Calu3 (cell line): Measurements from ENCODE around the gene DEAF1. TPM values are rescaled to one million over a fixed set of nuclear protein-coding genes. Genes with fewer than 3 reads are reported as not detected.

Source experiments
- BruUV-seq: library from RNA; stranded (reverse); fragments of 400-500 nt; replicated peaks from 2 replicates; lab custom pipeline; 2021; lab: Mats Ljungman, UMichigan
- CTCF ChIA-PET: fragments of 300-600 bp; sonication (Branson Sonifier 250); formaldehyde crosslinking; loops from one replicate; lab custom pipeline; 2022; ENCODE audit warnings: antibody characterized with exemption; lab: Charles Lee
- DNase-seq: peaks from one replicate; pipeline ENCODE4 v3.0.0; 2022
- H3K27ac Mint-ChIP-seq: one replicate; pipeline ENCODE4 v1.8.0; 2022; ENCODE audit warnings: mixed read lengths; ENCODE audit not compliant: unreplicated experiment
- H3K27me3 Mint-ChIP-seq: one replicate; pipeline ENCODE4 v1.8.0; 2022; ENCODE audit warnings: mixed read lengths; ENCODE audit not compliant: unreplicated experiment
- H3K36me3 Mint-ChIP-seq: one replicate; pipeline ENCODE4 v1.8.0; 2022; ENCODE audit warnings: mild to moderate bottlenecking, moderate library complexity, mixed read lengths; ENCODE audit not compliant: insufficient read depth, unreplicated experiment
- H3K4me1 Mint-ChIP-seq: one replicate; pipeline ENCODE4 v1.8.0; 2022; ENCODE audit warnings: mild to moderate bottlenecking, low read depth, mixed read lengths; ENCODE audit not compliant: unreplicated experiment
- H3K4me3 Mint-ChIP-seq: one replicate; pipeline ENCODE4 v1.8.0; 2022; ENCODE audit warnings: mild to moderate bottlenecking, low read depth, moderate library complexity, mixed read lengths; ENCODE audit not compliant: unreplicated experiment
- H3K9me3 Mint-ChIP-seq: one replicate; pipeline ENCODE4 v1.8.0; 2022; ENCODE audit warnings: low read depth, mixed read lengths; ENCODE audit not compliant: unreplicated experiment
- intact Hi-C: fragments of 100-400 bp; cut with micrococcal nuclease; formaldehyde crosslinking; loops from one replicate; pipeline ENCODE4 v1.10.0; 2022; ENCODE audit not compliant: unreplicated experiment
- total RNA-seq: library from RNA; stranded (reverse); gene quantifications from 2 replicates; pipeline ENCODE4 v1.2.3, GENCODE V29; 2022
- TF ChIP-seq, protein P1 (sequence below): fragments of 200-600 bp; IDR thresholded peaks from one replicate; pipeline ENCODE4 v1.8.0; 2022; ENCODE audit warnings: antibody characterized with exemption; ENCODE audit not compliant: unreplicated experiment

Gene DEAF1
- total RNA-seq, 1 experiment from 2014 or later = 57.0 TPM

DNA sequence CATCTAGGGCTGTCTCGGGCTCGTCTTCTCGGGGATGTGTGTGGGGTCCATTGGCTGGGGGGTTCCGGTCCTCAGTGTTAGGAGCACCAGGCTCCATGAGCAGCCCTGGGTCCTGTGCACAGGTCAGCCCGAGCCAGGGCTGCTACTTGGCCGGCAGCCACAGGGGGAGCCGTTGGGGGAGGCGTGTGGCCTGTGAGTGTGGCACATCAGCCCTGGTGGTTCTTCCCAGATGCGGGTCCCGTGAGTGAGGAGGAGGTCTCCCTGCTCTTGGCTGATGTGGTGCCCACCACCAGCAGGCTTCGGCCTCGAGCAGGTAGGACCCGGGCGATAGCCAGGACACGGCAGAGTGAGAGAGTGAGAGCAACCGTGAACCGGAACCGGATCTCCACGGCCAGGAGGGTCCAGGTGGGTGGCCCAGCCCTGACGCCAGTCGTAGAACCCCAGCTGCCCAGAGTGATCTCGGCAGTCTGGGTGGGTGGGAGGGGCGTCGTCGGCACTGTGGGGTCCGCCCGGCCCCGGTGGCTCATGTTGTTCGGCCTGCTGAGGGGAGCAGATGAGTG, 97.8 kb downstream of the DEAF1 start:
- BruUV-seq = no TSS peak
- H3K27ac Mint-ChIP-seq = no peak overlapping the region
- H3K4me1 Mint-ChIP-seq = no peaks in the 10 kb centered on the region
- H3K9me3 Mint-ChIP-seq = no peaks in the 10 kb centered on the region
- no peak overlapping the region for H3K4me3 Mint-ChIP-seq
- DNase-seq = peak; percentile 29
- intact Hi-C loops = no loop called here
- CTCF ChIA-PET = no interaction called here
- peaks cover 74% of the 10 kb centered on the region for H3K36me3 Mint-ChIP-seq
- no peaks in the 10 kb centered on the region for H3K27me3 Mint-ChIP-seq
- TF ChIP-seq, protein P1, sequence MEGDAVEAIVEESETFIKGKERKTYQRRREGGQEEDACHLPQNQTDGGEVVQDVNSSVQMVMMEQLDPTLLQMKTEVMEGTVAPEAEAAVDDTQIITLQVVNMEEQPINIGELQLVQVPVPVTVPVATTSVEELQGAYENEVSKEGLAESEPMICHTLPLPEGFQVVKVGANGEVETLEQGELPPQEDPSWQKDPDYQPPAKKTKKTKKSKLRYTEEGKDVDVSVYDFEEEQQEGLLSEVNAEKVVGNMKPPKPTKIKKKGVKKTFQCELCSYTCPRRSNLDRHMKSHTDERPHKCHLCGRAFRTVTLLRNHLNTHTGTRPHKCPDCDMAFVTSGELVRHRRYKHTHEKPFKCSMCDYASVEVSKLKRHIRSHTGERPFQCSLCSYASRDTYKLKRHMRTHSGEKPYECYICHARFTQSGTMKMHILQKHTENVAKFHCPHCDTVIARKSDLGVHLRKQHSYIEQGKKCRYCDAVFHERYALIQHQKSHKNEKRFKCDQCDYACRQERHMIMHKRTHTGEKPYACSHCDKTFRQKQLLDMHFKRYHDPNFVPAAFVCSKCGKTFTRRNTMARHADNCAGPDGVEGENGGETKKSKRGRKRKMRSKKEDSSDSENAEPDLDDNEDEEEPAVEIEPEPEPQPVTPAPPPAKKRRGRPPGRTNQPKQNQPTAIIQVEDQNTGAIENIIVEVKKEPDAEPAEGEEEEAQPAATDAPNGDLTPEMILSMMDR = no peak

DNA sequence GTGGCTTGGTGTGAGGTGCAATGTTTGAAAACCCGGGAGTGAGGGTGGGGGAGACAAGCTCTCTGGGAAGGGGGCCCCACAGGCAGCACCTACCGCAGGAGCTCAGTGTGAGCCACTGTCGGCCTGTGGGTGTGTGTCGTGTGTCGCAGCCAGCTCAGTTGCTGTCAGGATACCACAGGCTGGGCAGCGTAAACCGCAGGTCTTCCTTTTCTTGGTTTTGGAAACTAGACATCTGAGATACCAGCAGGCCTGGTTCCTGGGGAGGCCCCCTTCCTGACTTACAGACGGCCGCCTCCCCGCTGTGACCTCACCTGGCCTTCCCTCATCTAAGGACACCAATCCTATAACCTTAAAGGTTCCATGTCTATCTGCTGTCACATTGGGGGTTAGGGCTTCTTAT, 98.6 kb downstream of the DEAF1 start:
- intact Hi-C loops = no loop called here
- peaks cover 68% of the 10 kb centered on the region for H3K36me3 Mint-ChIP-seq
- DNase-seq = no peak
- CTCF ChIA-PET = no interaction called here
- no peak overlapping the region for H3K4me3 Mint-ChIP-seq
- TF ChIP-seq, protein P1 = no peak
- BruUV-seq = no TSS peak
- no peaks in the 10 kb centered on the region for H3K27me3 Mint-ChIP-seq
- H3K9me3 Mint-ChIP-seq = no peaks in the 10 kb centered on the region
- no peak overlapping the region for H3K27ac Mint-ChIP-seq
- H3K4me1 Mint-ChIP-seq = no peaks in the 10 kb centered on the region

GRCh38 chr11:595400-595799, 99.6 kb downstream of the DEAF1 start:
- TF ChIP-seq, protein P1 = no peak
- no peak overlapping the region for H3K4me3 Mint-ChIP-seq
- intact Hi-C loops = no loop called here
- CTCF ChIA-PET = no interaction called here
- H3K27ac Mint-ChIP-seq = no peak overlapping the region
- H3K27me3 Mint-ChIP-seq = no peaks in the 10 kb centered on the region
- no peak for DNase-seq
- no peaks in the 10 kb centered on the region for H3K9me3 Mint-ChIP-seq
- H3K36me3 Mint-ChIP-seq = peaks cover 66% of the 10 kb centered on the region
- BruUV-seq = no TSS peak
- no peaks in the 10 kb centered on the region for H3K4me1 Mint-ChIP-seq

Other genes starting within 250 kb of the DEAF1 start
- 25.1 and 30.4 TPM in 2 replicates for gene PTDSS2, start 244.9 kb downstream of the DEAF1 start, total RNA-seq
- 103 and 107 TPM in 2 replicates for gene RNH1, start 188.0 kb downstream of the DEAF1 start, total RNA-seq
- gene HRAS, start 159.6 kb downstream of the DEAF1 start, total RNA-seq = 42.1 and 47.9 TPM in 2 replicates
- gene LRRC56, start 157.7 kb downstream of the DEAF1 start, total RNA-seq = 2.2 and 2.6 TPM in 2 replicates
- 7.2 and 7.8 TPM in 2 replicates for gene LMNTD2, start 134.5 kb downstream of the DEAF1 start, total RNA-seq
- 93.3 and 100 TPM in 2 replicates for gene RASSF7, start 134.3 kb downstream of the DEAF1 start, total RNA-seq
- gene PHRF1, start 118.8 kb downstream of the DEAF1 start, total RNA-seq = 42.3 and 43.2 TPM in 2 replicates
- gene IRF7, start 79.3 kb downstream of the DEAF1 start, total RNA-seq = 48.7 and 93.5 TPM in 2 replicates
- 5.0 and 7.6 TPM in 2 replicates for gene CDHR5, start 70.3 kb downstream of the DEAF1 start, total RNA-seq
- not detected in 2 replicates for gene SCT, start 68.0 kb downstream of the DEAF1 start, total RNA-seq
- 1.3 TPM in 2 replicates for gene DRD4, start 58.0 kb downstream of the DEAF1 start, total RNA-seq
- 21.2 and 29.9 TPM in 2 replicates for gene TMEM80, start 594 bp upstream of the DEAF1 start, total RNA-seq
- 212 and 213 TPM in 2 replicates for gene EPS8L2, start 11.0 kb upstream of the DEAF1 start, total RNA-seq
- 359 and 379 TPM in 2 replicates for gene TALDO1, start 52.2 kb upstream of the DEAF1 start, total RNA-seq
- gene GATD1, start 82.3 kb upstream of the DEAF1 start, total RNA-seq = 73.8 and 83.3 TPM in 2 replicates
- not detected in 2 replicates for gene CEND1, start 94.9 kb upstream of the DEAF1 start, total RNA-seq
- gene SLC25A22, start 103.1 kb upstream of the DEAF1 start, total RNA-seq = 44.5 and 53.6 TPM in 2 replicates
- 15.9 and 16.3 TPM in 2 replicates for gene PIDD1, start 110.0 kb upstream of the DEAF1 start, total RNA-seq
- gene RPLP2, start 114.7 kb upstream of the DEAF1 start, total RNA-seq = 1,351 and 1,381 TPM in 2 replicates
- 134 and 151 TPM in 2 replicates for gene PNPLA2, start 123.7 kb upstream of the DEAF1 start, total RNA-seq
- gene CRACR2B, start 132.7 kb upstream of the DEAF1 start, total RNA-seq = 33.4 and 35.3 TPM in 2 replicates
- gene CD151, start 137.7 kb upstream of the DEAF1 start, total RNA-seq = 472 and 482 TPM in 2 replicates
- 107 and 115 TPM in 2 replicates for gene POLR2L, start 147.3 kb upstream of the DEAF1 start, total RNA-seq
- 28.9 and 36.3 TPM in 2 replicates for gene TSPAN4, start 147.6 kb upstream of the DEAF1 start, total RNA-seq
- 134 and 150 TPM in 2 replicates for gene CHID1, start 215.6 kb upstream of the DEAF1 start, total RNA-seq
- gene AP2A2, start 230.6 kb upstream of the DEAF1 start, total RNA-seq = 82.9 and 92.9 TPM in 2 replicates